Measurements from ENCODE around the gene UPF3A.

UPF3A gene

GRCh38 chr13:114264886-114265611 is 16.4 kb upstream of the UPF3A start:
- no peak for DNase-seq

- DNase-seq, result no peak
Measured at GRCh38 chr13:114266241-114266640, 15.2 kb upstream of the UPF3A start.

GRCh38 chr13:114268344-114269280 is 12.8 kb upstream of the UPF3A start:
- DNase-seq, result no peak

- no peak for DNase-seq
Measured at GRCh38 chr13:114269281-114269770, 12.1 kb upstream of the UPF3A start.

- DNase-seq, result no peak
Measured at GRCh38 chr13:114272977-114273376, 8.4 kb upstream of the UPF3A start.

GRCh38 chr13:114275304-114275703 is 6.1 kb upstream of the UPF3A start:
- no peak for DNase-seq

GRCh38 chr13:114279146-114279545 is 2.3 kb upstream of the UPF3A start:
- no peak for DNase-seq

GRCh38 chr13:114279758-114280355 is 1.5 kb upstream of the UPF3A start:
- no peak for DNase-seq

GRCh38 chr13:114282041-114282670 is 755 bp downstream of the UPF3A start:
- DNase-seq, result peak; percentile 34

- no peak for DNase-seq
Measured at GRCh38 chr13:114283576-114283975, 2.2 kb downstream of the UPF3A start.

- no peak for DNase-seq
Measured at GRCh38 chr13:114284680-114285079, 3.3 kb downstream of the UPF3A start.

GRCh38 chr13:114285166-114285808 is 3.9 kb downstream of the UPF3A start:
- no peak for DNase-seq

- DNase-seq, result no peak
Measured at GRCh38 chr13:114286808-114287207, 5.4 kb downstream of the UPF3A start.

- no peak for DNase-seq
Measured at GRCh38 chr13:114288157-114288591, 6.8 kb downstream of the UPF3A start.

GRCh38 chr13:114296448-114296847 is 15.0 kb downstream of the UPF3A start:
- DNase-seq, result no peak

- DNase-seq, result no peak
Measured at GRCh38 chr13:114296902-114297301, 15.5 kb downstream of the UPF3A start.

- DNase-seq, result no peak
Measured at GRCh38 chr13:114298866-114299265, 17.5 kb downstream of the UPF3A start.

GRCh38 chr13:114299604-114300305 is 18.4 kb downstream of the UPF3A start:
- no peak for DNase-seq

GRCh38 chr13:114303700-114304327 is 22.4 kb downstream of the UPF3A start:
- no peak for DNase-seq

GRCh38 chr13:114304346-114305034 is 23.1 kb downstream of the UPF3A start:
- DNase-seq, result no peak

- DNase-seq, result no peak
Measured at GRCh38 chr13:114309086-114309485, 27.7 kb downstream of the UPF3A start.

All from NCI-H345 (cell line).